WTC11 (cell line): ENCODE results near the gene PMP22.
"Not testable (repeated sequence)": the region's sequence is repeated elsewhere in the genome, so short reads cannot be mapped to it uniquely, and the experiment has no call there.

ENCODE experiments used
- CBFB ChIP-seq: sonication (generic); formaldehyde crosslinking; IDR thresholded peaks from 2 replicates; pipeline ENCODE4 v1.8.1; 2022; ENCODE audit warnings: mild to moderate bottlenecking, low read depth, missing genetic modification reagents
- FOXK1 ChIP-seq: sonication (generic); formaldehyde crosslinking; IDR thresholded peaks from 2 replicates; pipeline ENCODE4 v1.8.0; 2022; ENCODE audit warnings: mild to moderate bottlenecking, moderate library complexity, missing genetic modification reagents
- GTF2I ChIP-seq: fragments of 250-450 bp; sonication (Bioruptor Pico); conservative IDR thresholded peaks from 2 replicates; pipeline ENCODE4 v1.4.0; 2021; ENCODE audit warnings: mild to moderate bottlenecking
- JUN ChIP-seq: sonication (generic); formaldehyde crosslinking; IDR thresholded peaks from 2 replicates; pipeline ENCODE4 v1.8.0; 2023; ENCODE audit warnings: mild to moderate bottlenecking, missing genetic modification reagents
- SP1 ChIP-seq: sonication (generic); formaldehyde crosslinking; conservative IDR thresholded peaks from 2 replicates; pipeline ENCODE4 v1.8.1; 2022; ENCODE audit warnings: missing genetic modification reagents
- ZNF121 ChIP-seq: sonication (generic); formaldehyde crosslinking; IDR thresholded peaks from 2 replicates; pipeline ENCODE4 v1.8.0; 2023; ENCODE audit warnings: missing genetic modification reagents
- ZNF423 ChIP-seq: fragments of 250-450 bp; sonication (Bioruptor Pico); IDR thresholded peaks from 2 replicates; pipeline ENCODE4 v2.1.2; 2022; ENCODE audit warnings: mild to moderate bottlenecking, moderate library complexity
- TF ChIP-seq, protein P1 (sequence below): fragments of 200-600 bp; IDR thresholded peaks from 2 replicates; pipeline ENCODE4 v1.8.0; 2022; ENCODE audit warnings: antibody characterized with exemption
- TF ChIP-seq, protein P2 (sequence below): sonication (generic); formaldehyde crosslinking; IDR thresholded peaks from 2 replicates; pipeline ENCODE4 v1.8.1; 2023; ENCODE audit warnings: mild to moderate bottlenecking, missing genetic modification reagents
- TF ChIP-seq, protein P3 (sequence below): sonication (generic); formaldehyde crosslinking; IDR thresholded peaks from 2 replicates; pipeline ENCODE4 v1.8.1; 2022; ENCODE audit warnings: missing genetic modification reagents, borderline replicate concordance
- TF ChIP-seq, protein P4 (sequence below): sonication (generic); formaldehyde crosslinking; IDR thresholded peaks from 2 replicates; pipeline ENCODE4 v1.8.0; 2022; ENCODE audit warnings: mild to moderate bottlenecking, missing genetic modification reagents
- TF ChIP-seq, protein P5 (sequence below): sonication (generic); formaldehyde crosslinking; IDR thresholded peaks from 2 replicates; pipeline ENCODE4 v1.8.1; 2023; ENCODE audit warnings: mild to moderate bottlenecking, missing genetic modification reagents, moderate library complexity
- TF ChIP-seq, protein P6 (sequence below): sonication (generic); formaldehyde crosslinking; conservative IDR thresholded peaks from 2 replicates; pipeline ENCODE4 v1.8.1; 2023; ENCODE audit warnings: mild to moderate bottlenecking, low read depth, missing genetic modification reagents, moderate library complexity

DNA sequence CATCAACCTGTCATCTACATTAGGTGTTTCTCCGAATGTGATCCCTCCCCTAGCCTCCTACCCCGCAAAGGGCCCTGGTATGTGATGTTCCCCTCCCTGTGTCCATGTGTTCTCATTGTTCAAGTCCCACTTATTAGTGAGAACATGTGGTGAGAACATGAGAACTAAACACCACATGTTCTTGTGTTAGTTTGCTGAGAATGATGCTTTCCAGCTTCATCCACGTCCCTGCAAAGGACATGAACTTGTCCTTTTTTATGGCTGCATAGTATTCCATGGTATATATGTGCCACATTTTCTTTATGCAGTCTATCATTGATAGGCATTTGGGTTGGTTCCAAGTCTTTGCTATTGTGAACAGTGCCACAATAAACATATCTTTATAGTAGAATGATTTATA lies 43.3 kb downstream of the PMP22 start:
- TF ChIP-seq ZNF423 (CRISPR knock-in tag); CBFB; ZNF121 (CRISPR knock-in tag); FOXK1 (CRISPR knock-in tag); JUN (CRISPR knock-in tag); GTF2I; SP1 (CRISPR knock-in tag): not testable (repeated sequence)
- TF ChIP-seq, protein P1, sequence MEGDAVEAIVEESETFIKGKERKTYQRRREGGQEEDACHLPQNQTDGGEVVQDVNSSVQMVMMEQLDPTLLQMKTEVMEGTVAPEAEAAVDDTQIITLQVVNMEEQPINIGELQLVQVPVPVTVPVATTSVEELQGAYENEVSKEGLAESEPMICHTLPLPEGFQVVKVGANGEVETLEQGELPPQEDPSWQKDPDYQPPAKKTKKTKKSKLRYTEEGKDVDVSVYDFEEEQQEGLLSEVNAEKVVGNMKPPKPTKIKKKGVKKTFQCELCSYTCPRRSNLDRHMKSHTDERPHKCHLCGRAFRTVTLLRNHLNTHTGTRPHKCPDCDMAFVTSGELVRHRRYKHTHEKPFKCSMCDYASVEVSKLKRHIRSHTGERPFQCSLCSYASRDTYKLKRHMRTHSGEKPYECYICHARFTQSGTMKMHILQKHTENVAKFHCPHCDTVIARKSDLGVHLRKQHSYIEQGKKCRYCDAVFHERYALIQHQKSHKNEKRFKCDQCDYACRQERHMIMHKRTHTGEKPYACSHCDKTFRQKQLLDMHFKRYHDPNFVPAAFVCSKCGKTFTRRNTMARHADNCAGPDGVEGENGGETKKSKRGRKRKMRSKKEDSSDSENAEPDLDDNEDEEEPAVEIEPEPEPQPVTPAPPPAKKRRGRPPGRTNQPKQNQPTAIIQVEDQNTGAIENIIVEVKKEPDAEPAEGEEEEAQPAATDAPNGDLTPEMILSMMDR = not testable (repeated sequence)
- TF ChIP-seq, protein P2, sequence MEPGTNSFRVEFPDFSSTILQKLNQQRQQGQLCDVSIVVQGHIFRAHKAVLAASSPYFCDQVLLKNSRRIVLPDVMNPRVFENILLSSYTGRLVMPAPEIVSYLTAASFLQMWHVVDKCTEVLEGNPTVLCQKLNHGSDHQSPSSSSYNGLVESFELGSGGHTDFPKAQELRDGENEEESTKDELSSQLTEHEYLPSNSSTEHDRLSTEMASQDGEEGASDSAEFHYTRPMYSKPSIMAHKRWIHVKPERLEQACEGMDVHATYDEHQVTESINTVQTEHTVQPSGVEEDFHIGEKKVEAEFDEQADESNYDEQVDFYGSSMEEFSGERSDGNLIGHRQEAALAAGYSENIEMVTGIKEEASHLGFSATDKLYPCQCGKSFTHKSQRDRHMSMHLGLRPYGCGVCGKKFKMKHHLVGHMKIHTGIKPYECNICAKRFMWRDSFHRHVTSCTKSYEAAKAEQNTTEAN = not testable (repeated sequence)
- TF ChIP-seq, protein P3, sequence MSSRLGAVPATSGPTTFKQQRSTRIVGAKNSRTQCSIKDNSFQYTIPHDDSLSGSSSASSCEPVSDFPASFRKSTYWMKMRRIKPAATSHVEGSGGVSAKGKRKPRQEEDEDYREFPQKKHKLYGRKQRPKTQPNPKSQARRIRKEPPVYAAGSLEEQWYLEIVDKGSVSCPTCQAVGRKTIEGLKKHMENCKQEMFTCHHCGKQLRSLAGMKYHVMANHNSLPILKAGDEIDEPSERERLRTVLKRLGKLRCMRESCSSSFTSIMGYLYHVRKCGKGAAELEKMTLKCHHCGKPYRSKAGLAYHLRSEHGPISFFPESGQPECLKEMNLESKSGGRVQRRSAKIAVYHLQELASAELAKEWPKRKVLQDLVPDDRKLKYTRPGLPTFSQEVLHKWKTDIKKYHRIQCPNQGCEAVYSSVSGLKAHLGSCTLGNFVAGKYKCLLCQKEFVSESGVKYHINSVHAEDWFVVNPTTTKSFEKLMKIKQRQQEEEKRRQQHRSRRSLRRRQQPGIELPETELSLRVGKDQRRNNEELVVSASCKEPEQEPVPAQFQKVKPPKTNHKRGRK (CRISPR knock-in tag) = not testable (repeated sequence)
- TF ChIP-seq, protein P4, sequence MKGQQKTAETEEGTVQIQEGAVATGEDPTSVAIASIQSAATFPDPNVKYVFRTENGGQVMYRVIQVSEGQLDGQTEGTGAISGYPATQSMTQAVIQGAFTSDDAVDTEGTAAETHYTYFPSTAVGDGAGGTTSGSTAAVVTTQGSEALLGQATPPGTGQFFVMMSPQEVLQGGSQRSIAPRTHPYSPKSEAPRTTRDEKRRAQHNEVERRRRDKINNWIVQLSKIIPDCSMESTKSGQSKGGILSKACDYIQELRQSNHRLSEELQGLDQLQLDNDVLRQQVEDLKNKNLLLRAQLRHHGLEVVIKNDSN = not testable (repeated sequence)
- TF ChIP-seq, protein P5, sequence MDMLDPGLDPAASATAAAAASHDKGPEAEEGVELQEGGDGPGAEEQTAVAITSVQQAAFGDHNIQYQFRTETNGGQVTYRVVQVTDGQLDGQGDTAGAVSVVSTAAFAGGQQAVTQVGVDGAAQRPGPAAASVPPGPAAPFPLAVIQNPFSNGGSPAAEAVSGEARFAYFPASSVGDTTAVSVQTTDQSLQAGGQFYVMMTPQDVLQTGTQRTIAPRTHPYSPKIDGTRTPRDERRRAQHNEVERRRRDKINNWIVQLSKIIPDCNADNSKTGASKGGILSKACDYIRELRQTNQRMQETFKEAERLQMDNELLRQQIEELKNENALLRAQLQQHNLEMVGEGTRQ (CRISPR knock-in tag) = not testable (repeated sequence)
- TF ChIP-seq, protein P6, sequence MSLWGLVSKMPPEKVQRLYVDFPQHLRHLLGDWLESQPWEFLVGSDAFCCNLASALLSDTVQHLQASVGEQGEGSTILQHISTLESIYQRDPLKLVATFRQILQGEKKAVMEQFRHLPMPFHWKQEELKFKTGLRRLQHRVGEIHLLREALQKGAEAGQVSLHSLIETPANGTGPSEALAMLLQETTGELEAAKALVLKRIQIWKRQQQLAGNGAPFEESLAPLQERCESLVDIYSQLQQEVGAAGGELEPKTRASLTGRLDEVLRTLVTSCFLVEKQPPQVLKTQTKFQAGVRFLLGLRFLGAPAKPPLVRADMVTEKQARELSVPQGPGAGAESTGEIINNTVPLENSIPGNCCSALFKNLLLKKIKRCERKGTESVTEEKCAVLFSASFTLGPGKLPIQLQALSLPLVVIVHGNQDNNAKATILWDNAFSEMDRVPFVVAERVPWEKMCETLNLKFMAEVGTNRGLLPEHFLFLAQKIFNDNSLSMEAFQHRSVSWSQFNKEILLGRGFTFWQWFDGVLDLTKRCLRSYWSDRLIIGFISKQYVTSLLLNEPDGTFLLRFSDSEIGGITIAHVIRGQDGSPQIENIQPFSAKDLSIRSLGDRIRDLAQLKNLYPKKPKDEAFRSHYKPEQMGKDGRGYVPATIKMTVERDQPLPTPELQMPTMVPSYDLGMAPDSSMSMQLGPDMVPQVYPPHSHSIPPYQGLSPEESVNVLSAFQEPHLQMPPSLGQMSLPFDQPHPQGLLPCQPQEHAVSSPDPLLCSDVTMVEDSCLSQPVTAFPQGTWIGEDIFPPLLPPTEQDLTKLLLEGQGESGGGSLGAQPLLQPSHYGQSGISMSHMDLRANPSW (CRISPR knock-in tag) = not testable (repeated sequence)
